ENCODE data around the gene RAPGEF1.

The RAPGEF1 gene

DNA sequence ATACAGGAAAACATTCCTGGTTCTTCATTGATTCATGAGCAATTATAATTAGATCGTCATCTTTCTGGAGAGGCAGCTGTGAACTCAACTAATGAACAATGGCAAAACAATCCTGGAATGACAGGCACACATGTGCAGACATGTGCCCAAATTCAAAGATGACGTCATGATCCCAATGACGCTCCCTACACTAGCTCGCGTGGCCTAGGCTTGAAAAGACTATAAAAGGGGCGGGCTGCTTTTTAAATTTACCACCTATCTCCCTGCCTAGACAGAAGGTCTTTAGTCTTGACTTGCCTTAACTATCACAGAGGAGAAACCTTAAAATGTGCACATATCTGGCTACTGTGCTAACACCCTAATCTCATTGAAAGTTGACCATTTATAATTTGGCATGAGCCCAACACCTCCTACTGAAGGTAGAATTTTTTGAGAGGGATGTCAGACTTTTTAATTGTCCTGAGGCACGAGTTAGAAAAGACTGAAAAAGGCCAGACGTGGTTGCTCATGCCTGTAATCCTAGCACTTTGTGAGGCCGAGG lies 106.3 kb downstream of the RAPGEF1 start:
- H3K4me3 ChIP-seq (replicated peaks; ENCODE audit: insufficient read depth, low read length) = no peak overlapping the region
- TF ChIP-seq GABPA (IDR thresholded peaks at IDR 0.05; ENCODE audit: low read depth) (no peak), SPI1 (IDR thresholded peaks at IDR 0.05; ENCODE audit: borderline replicate concordance, low read depth) (no peak), POLR2AphosphoS5 (IDR thresholded peaks at IDR 0.05; ENCODE audit: low read depth) (no peak), REST (IDR thresholded peaks at IDR 0.05; ENCODE audit: insufficient replicate concordance, low read depth) (no peak)
- TF ChIP-seq, protein P1, sequence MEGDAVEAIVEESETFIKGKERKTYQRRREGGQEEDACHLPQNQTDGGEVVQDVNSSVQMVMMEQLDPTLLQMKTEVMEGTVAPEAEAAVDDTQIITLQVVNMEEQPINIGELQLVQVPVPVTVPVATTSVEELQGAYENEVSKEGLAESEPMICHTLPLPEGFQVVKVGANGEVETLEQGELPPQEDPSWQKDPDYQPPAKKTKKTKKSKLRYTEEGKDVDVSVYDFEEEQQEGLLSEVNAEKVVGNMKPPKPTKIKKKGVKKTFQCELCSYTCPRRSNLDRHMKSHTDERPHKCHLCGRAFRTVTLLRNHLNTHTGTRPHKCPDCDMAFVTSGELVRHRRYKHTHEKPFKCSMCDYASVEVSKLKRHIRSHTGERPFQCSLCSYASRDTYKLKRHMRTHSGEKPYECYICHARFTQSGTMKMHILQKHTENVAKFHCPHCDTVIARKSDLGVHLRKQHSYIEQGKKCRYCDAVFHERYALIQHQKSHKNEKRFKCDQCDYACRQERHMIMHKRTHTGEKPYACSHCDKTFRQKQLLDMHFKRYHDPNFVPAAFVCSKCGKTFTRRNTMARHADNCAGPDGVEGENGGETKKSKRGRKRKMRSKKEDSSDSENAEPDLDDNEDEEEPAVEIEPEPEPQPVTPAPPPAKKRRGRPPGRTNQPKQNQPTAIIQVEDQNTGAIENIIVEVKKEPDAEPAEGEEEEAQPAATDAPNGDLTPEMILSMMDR (IDR thresholded peaks at IDR 0.05; ENCODE audit: insufficient read depth, low read length) = no peak
- H3K27ac ChIP-seq (replicated peaks) = no peak overlapping the region; the same call in 1 of the 2 replicates
- no peaks in the 10 kb centered on the region for H3K27me3 ChIP-seq (ENCODE audit: insufficient read depth, poor library complexity, severe bottlenecking)
- DNase-seq (ENCODE audit: low read depth in 1 of 2, low spot score in 1 of 2) = no peak

- no peaks in the 10 kb centered on the region for H3K27me3 ChIP-seq (ENCODE audit: insufficient read depth, poor library complexity, severe bottlenecking)
- TF ChIP-seq, protein P1 (IDR thresholded peaks at IDR 0.05; ENCODE audit: insufficient read depth, low read length) = no peak
- TF ChIP-seq GABPA (IDR thresholded peaks at IDR 0.05; ENCODE audit: low read depth) = no peak
- no peak for TF ChIP-seq SPI1 (IDR thresholded peaks at IDR 0.05; ENCODE audit: borderline replicate concordance, low read depth)
- TF ChIP-seq POLR2AphosphoS5 (IDR thresholded peaks at IDR 0.05; ENCODE audit: low read depth) = no peak
- TF ChIP-seq REST (IDR thresholded peaks at IDR 0.05; ENCODE audit: insufficient replicate concordance, low read depth) = no peak
- no peak overlapping the region for H3K4me3 ChIP-seq (replicated peaks; ENCODE audit: insufficient read depth, low read length)
- DNase-seq (ENCODE audit: low read depth in 1 of 2, low spot score in 1 of 2) = no peak
- no peak overlapping the region for H3K27ac ChIP-seq (replicated peaks)
These were observed 108.6 kb downstream of the RAPGEF1 start for GRCh38 chr9:131631306-131631705.

- Histone ChIP-seq H3K27me3 (ENCODE audit: insufficient read depth, poor library complexity, severe bottlenecking) (no peaks in the 10 kb centered on the region), H3K27ac (replicated peaks) (no peak overlapping the region), H3K4me3 (replicated peaks; ENCODE audit: insufficient read depth, low read length) (no peak overlapping the region)
- peak in 1 of 2 experiments; percentile 26 for DNase-seq (ENCODE audit: low read depth in 1 of 2, low spot score in 1 of 2)
- peak; percentile 75; the same call in 1 of the 2 replicates for TF ChIP-seq SPI1 (IDR thresholded peaks at IDR 0.05; ENCODE audit: borderline replicate concordance, low read depth)
- no peak for TF ChIP-seq GABPA (IDR thresholded peaks at IDR 0.05; ENCODE audit: low read depth)
These were observed 109.6 kb downstream of the RAPGEF1 start for GRCh38 chr9:131630205-131630831.

DNA sequence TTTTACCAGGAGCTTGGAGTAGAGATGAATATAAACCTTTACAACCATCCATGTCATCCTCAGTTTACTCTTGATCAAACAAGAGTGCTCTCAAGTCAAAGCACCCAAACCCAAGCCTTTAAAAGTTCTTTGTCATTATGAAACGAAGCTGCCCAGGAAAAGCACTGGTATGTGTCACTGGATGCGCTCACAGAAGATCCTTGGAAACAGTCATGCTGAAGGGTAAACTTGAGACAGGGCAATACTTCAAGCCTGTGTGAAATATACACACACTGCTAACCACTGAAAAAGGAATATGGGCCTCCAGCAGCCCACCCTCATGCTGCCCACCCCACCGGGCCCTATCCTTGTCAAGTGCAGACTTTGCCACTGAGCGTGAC lies 110.1 kb downstream of the RAPGEF1 start:
- DNase-seq (ENCODE audit: low read depth in 1 of 2, low spot score in 1 of 2) = no peak
- TF ChIP-seq, protein P1 (IDR thresholded peaks at IDR 0.05; ENCODE audit: insufficient read depth, low read length) = no peak
- TF ChIP-seq SPI1 (IDR thresholded peaks at IDR 0.05; ENCODE audit: borderline replicate concordance, low read depth) = no peak
- TF ChIP-seq REST (IDR thresholded peaks at IDR 0.05; ENCODE audit: insufficient replicate concordance, low read depth) = no peak
- no peak for TF ChIP-seq POLR2AphosphoS5 (IDR thresholded peaks at IDR 0.05; ENCODE audit: low read depth)
- no peak for TF ChIP-seq GABPA (IDR thresholded peaks at IDR 0.05; ENCODE audit: low read depth)
- Histone ChIP-seq H3K27ac (replicated peaks) (no peak overlapping the region), H3K4me3 (replicated peaks; ENCODE audit: insufficient read depth, low read length) (no peak overlapping the region), H3K27me3 (ENCODE audit: insufficient read depth, poor library complexity, severe bottlenecking) (no peaks in the 10 kb centered on the region)
